ENCODE results near the gene SLC49A3.
"Not testable (repeated sequence)": the region's sequence is repeated elsewhere in the genome, so short reads cannot be mapped to it uniquely, and the experiment has no call there.

SLC49A3 gene

GRCh38 chr4:637536-638280 lies 51.2 kb downstream of the SLC49A3 start:
- H3K4me2 ChIP-seq (ENCODE audit: insufficient read depth, low read length), result no peak overlapping the region
- TF ChIP-seq EZH2 (IDR thresholded peaks at IDR 0.05; ENCODE audit: borderline replicate concordance, low read depth, low read length, severe bottlenecking), result no peak
- no peak for TF ChIP-seq CTCF (IDR thresholded peaks at IDR 0.05; ENCODE audit: borderline replicate concordance, extremely low read depth, low read length, poor library complexity, severe bottlenecking)

GRCh38 chr4:636628-637159 lies 52.3 kb downstream of the SLC49A3 start:
- DNase-seq, result no peak
- Histone ChIP-seq H3K4me3 (ENCODE audit: low read depth in 1 of 2, low read length in 2 of 2) (no peak overlapping the region), H3K36me3 (ENCODE audit: insufficient read depth, low read length) (no peaks in the 10 kb centered on the region), H3K9me3 (ENCODE audit: insufficient read depth, low read length, severe bottlenecking) (peaks cover 16% of the 10 kb centered on the region), H4K20me1 (ENCODE audit: insufficient read depth, low read length) (no peaks in the 10 kb centered on the region), H3K79me2 (ENCODE audit: insufficient read depth, low read length) (no peaks in the 10 kb centered on the region), H2AFZ (ENCODE audit: low read depth, low read length) (no peak overlapping the region), H3K27me3 (ENCODE audit: insufficient read depth, low read length, poor library complexity) (no peaks in the 10 kb centered on the region), H3K4me1 (ENCODE audit: insufficient read depth, low read length) (no peaks in the 10 kb centered on the region), H3K9ac (ENCODE audit: low read depth, low read length) (no peak overlapping the region), H3K4me2 (ENCODE audit: insufficient read depth, low read length) (no peak overlapping the region), H3K27ac (ENCODE audit: low read length) (no peak overlapping the region)
- TF ChIP-seq EZH2 (IDR thresholded peaks at IDR 0.05; ENCODE audit: borderline replicate concordance, low read depth, low read length, severe bottlenecking), result no peak
- no peak for TF ChIP-seq CTCF (IDR thresholded peaks at IDR 0.05; ENCODE audit: borderline replicate concordance, extremely low read depth, low read length, poor library complexity, severe bottlenecking)
- no peak for ATAC-seq (ENCODE audit: insufficient read depth, low read depth)

More at GRCh38 chr4:637536-638280, 51.2 kb downstream of the SLC49A3 start:
- no peaks in the 10 kb centered on the region for H4K20me1 ChIP-seq (ENCODE audit: insufficient read depth, low read length)
- no peak overlapping the region for H3K27ac ChIP-seq (ENCODE audit: low read length)
- H3K9me3 ChIP-seq (ENCODE audit: insufficient read depth, low read length, severe bottlenecking), result peaks cover 9% of the 10 kb centered on the region
- H3K36me3 ChIP-seq (ENCODE audit: insufficient read depth, low read length), result no peaks in the 10 kb centered on the region
- H3K9ac ChIP-seq (ENCODE audit: low read depth, low read length), result no peak overlapping the region
- DNase-seq (no peak), ATAC-seq (ENCODE audit: insufficient read depth, low read depth) (no peak)
- no peak overlapping the region for H2AFZ ChIP-seq (ENCODE audit: low read depth, low read length)
- no peaks in the 10 kb centered on the region for H3K27me3 ChIP-seq (ENCODE audit: insufficient read depth, low read length, poor library complexity)
- H3K4me1 ChIP-seq (ENCODE audit: insufficient read depth, low read length), result no peaks in the 10 kb centered on the region
- H3K79me2 ChIP-seq (ENCODE audit: insufficient read depth, low read length), result no peaks in the 10 kb centered on the region
- no peak overlapping the region for H3K4me3 ChIP-seq (ENCODE audit: low read depth in 1 of 2, low read length in 2 of 2)

- Histone ChIP-seq H3K4me2 (ENCODE audit: insufficient read depth, low read length) (no peak overlapping the region), H3K27ac (ENCODE audit: low read length) (no peak overlapping the region), H3K4me1 (ENCODE audit: insufficient read depth, low read length) (no peaks in the 10 kb centered on the region), H3K4me3 (ENCODE audit: low read depth in 1 of 2, low read length in 2 of 2) (no peak overlapping the region), H2AFZ (ENCODE audit: low read depth, low read length) (no peak overlapping the region), H4K20me1 (ENCODE audit: insufficient read depth, low read length) (no peaks in the 10 kb centered on the region), H3K27me3 (ENCODE audit: insufficient read depth, low read length, poor library complexity) (no peaks in the 10 kb centered on the region), H3K9me3 (ENCODE audit: insufficient read depth, low read length, severe bottlenecking) (peaks cover 16% of the 10 kb centered on the region), H3K36me3 (ENCODE audit: insufficient read depth, low read length) (no peaks in the 10 kb centered on the region), H3K9ac (ENCODE audit: low read depth, low read length) (no peak overlapping the region), H3K79me2 (ENCODE audit: insufficient read depth, low read length) (no peaks in the 10 kb centered on the region)
- TF ChIP-seq EZH2 (IDR thresholded peaks at IDR 0.05; ENCODE audit: borderline replicate concordance, low read depth, low read length, severe bottlenecking), result no peak
- DNase-seq (no peak), ATAC-seq (ENCODE audit: insufficient read depth, low read depth) (no peak)
Measured at GRCh38 chr4:635851-636627, 52.9 kb downstream of the SLC49A3 start.

- H3K9me3 ChIP-seq (ENCODE audit: insufficient read depth, low read length, severe bottlenecking), result peaks cover 16% of the 10 kb centered on the region
- H3K27me3 ChIP-seq (ENCODE audit: insufficient read depth, low read length, poor library complexity); H3K4me2 ChIP-seq (ENCODE audit: insufficient read depth, low read length); H4K20me1 ChIP-seq (ENCODE audit: insufficient read depth, low read length); H3K4me3 ChIP-seq (ENCODE audit: low read depth in 1 of 2, low read length in 2 of 2); DNase-seq; H3K79me2 ChIP-seq (ENCODE audit: insufficient read depth, low read length); H3K4me1 ChIP-seq (ENCODE audit: insufficient read depth, low read length); H3K36me3 ChIP-seq (ENCODE audit: insufficient read depth, low read length); H2AFZ ChIP-seq (ENCODE audit: low read depth, low read length); H3K27ac ChIP-seq (ENCODE audit: low read length); ATAC-seq (ENCODE audit: insufficient read depth, low read depth); H3K9ac ChIP-seq (ENCODE audit: low read depth, low read length): not testable (repeated sequence)
Measured at GRCh38 chr4:635066-635835, 53.7 kb downstream of the SLC49A3 start.
